Adipocyte (in vitro differentiated cells): ENCODE data around the gene APOBEC3H.

Experiments
- DNase-seq: peaks from one replicate; pipeline ENCODE4 v3.0.0-alpha.2; 2015; ENCODE audit warnings: low read depth
- H3K27me3 ChIP-seq: replicated peaks from 2 replicates; pipeline ENCODE4 v1.7.0; 2013; ENCODE audit warnings: mild to moderate bottlenecking, low read length, moderate library complexity; ENCODE audit not compliant: control insufficient read depth, insufficient read depth
- H3K36me3 ChIP-seq: 2 replicates; pipeline ENCODE4 v1.7.0; 2013; ENCODE audit warnings: low read length, mild to moderate bottlenecking, moderate library complexity; ENCODE audit not compliant: control insufficient read depth, insufficient read depth, severe bottlenecking
- H3K4me1 ChIP-seq: 2 replicates; pipeline ENCODE4 v1.7.0; 2013; ENCODE audit warnings: mild to moderate bottlenecking, low read length, moderate library complexity; ENCODE audit not compliant: control insufficient read depth, insufficient read depth
- H3K4me3 ChIP-seq: 2 replicates; pipeline ENCODE4 v1.7.0; 2013; ENCODE audit warnings: mild to moderate bottlenecking, low read length, moderate library complexity
- H3K9ac ChIP-seq: 2 replicates; pipeline ENCODE4 v1.7.0; 2013; ENCODE audit warnings: mild to moderate bottlenecking, low read length, moderate library complexity
- H3K9me3 ChIP-seq: 2 replicates; pipeline ENCODE4 v1.7.0; 2013; ENCODE audit warnings: mild to moderate bottlenecking, low read length, moderate library complexity; ENCODE audit not compliant: control insufficient read depth

Gene APOBEC3H

DNA sequence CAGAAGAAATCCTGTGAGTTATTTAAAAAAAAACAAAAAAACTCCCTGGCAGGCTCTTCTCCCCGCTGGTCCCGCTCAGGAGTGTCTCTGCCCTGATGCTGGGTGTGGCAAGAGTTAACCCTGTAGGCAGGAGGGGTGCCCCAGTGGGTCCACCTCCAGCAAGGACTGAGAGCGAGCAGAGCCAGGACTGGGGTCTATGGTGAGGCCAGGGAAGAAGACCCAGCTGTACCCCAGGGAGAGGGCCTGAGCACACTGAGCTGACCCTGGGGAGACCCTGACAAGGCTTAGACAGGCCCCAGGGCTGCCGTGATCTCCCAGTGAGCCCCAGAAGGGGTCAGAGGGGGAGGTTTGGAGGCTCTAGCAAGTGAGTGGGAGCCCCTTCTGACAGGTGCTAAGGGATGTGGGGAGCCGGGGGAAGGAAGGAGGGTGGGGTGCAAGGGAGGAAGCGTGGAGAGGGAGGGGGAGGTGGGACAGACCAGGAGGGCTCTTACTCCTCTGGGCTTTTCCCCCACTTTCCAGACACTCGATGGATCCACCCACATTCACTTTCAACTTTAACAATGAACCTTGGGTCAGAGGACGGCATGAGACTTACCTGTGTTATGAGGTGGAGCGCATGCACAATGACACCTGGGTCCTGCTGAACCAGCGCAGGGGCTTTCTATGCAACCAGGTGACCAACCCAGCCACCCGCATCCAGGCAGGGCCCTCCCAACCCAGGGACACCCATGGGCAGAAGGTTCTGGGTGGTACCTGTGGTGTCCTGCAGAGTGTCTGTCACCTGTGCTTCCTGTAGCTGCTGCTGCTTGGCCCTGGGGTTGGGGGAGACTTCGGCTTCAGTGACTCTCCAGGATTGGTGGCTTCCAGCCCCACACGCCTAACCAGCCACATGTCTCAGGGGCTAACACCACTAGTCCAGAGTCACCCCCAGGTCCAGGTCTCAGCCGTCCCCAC is 13.6 kb upstream of the APOBEC3H start:
- Histone ChIP-seq H3K27me3 (peaks cover 4% of the 10 kb centered on the region), H3K36me3 (no peaks in the 10 kb centered on the region), H3K9ac (no peak overlapping the region), H3K9me3 (no peaks in the 10 kb centered on the region), H3K4me3 (no peak overlapping the region), H3K4me1 (no peaks in the 10 kb centered on the region)
- DNase-seq = no peak

GRCh38 chr22:39084666-39085065 is 12.4 kb upstream of the APOBEC3H start:
- Histone ChIP-seq H3K36me3 (no peaks in the 10 kb centered on the region), H3K4me1 (no peaks in the 10 kb centered on the region), H3K9ac (no peak overlapping the region), H3K27me3 (peaks cover 7% of the 10 kb centered on the region), H3K4me3 (no peak overlapping the region), H3K9me3 (no peaks in the 10 kb centered on the region)
- DNase-seq = no peak

DNA sequence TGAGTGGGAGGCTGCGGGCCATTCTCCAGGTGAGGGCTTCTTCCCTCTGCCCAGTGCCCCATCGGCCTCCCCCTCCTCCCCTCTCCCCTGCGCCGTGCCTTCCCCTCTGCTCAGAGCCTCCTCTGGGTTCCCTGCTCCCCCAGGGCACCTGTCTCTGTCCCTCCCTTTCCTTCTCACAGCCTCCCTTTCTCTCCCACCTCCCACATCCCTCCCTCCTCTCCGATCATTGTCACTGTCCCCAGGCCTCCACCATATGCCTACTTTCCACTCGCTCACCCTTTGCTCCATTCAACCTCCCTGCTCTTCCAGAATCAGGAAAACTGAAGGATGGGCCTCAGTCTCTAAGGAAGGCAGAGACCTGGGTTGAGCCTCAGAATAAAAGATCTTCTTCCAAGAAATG is 9.9 kb upstream of the APOBEC3H start:
- Histone ChIP-seq H3K27me3 (peaks cover 27% of the 10 kb centered on the region), H3K4me3 (no peak overlapping the region), H3K4me1 (no peaks in the 10 kb centered on the region), H3K36me3 (no peaks in the 10 kb centered on the region), H3K9ac (no peak overlapping the region), H3K9me3 (no peaks in the 10 kb centered on the region)
- no peak for DNase-seq

GRCh38 chr22:39087881-39088684 is 9.0 kb upstream of the APOBEC3H start:
- no peak for DNase-seq
- Histone ChIP-seq H3K27me3 (peaks cover 28% of the 10 kb centered on the region), H3K9ac (no peak overlapping the region), H3K36me3 (no peaks in the 10 kb centered on the region), H3K4me3 (no peak overlapping the region), H3K9me3 (no peaks in the 10 kb centered on the region), H3K4me1 (no peaks in the 10 kb centered on the region)

- peaks cover 28% of the 10 kb centered on the region for H3K27me3 ChIP-seq
- no peaks in the 10 kb centered on the region for H3K4me1 ChIP-seq
- H3K4me3 ChIP-seq = no peak overlapping the region
- no peak for DNase-seq
- H3K9ac ChIP-seq = no peak overlapping the region
- H3K36me3 ChIP-seq = no peaks in the 10 kb centered on the region
- no peaks in the 10 kb centered on the region for H3K9me3 ChIP-seq
These were observed 8.4 kb upstream of the APOBEC3H start for GRCh38 chr22:39088685-39089032.

DNA sequence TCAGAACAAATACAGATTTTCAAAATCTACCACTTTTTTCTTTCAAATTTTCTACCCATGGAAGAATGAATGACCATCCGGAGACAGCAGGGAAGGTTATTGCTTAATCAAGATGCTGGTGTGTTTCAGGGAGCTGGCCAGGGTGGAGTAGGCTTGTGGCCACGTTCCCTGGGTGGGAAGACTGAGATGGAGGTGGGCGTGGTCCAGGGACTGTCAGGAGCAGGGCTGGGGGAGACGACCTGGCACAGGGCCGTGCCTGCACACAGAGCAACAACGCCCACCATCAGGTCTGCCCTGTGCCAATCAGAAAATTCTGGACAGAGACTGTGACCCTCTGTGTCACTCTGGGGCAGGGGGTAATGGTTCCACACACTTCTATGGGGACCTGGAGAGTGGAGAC is 7.1 kb upstream of the APOBEC3H start:
- no peak for DNase-seq
- Histone ChIP-seq H3K4me3 (no peak overlapping the region), H3K36me3 (no peaks in the 10 kb centered on the region), H3K9me3 (no peaks in the 10 kb centered on the region), H3K27me3 (peaks cover 29% of the 10 kb centered on the region), H3K4me1 (no peaks in the 10 kb centered on the region), H3K9ac (no peak overlapping the region)

GRCh38 chr22:39090426-39091064 is 6.5 kb upstream of the APOBEC3H start:
- no peaks in the 10 kb centered on the region for H3K9me3 ChIP-seq
- H3K9ac ChIP-seq = no peak overlapping the region
- no peaks in the 10 kb centered on the region for H3K36me3 ChIP-seq
- no peak overlapping the region for H3K4me3 ChIP-seq
- DNase-seq = no peak
- no peaks in the 10 kb centered on the region for H3K4me1 ChIP-seq
- peaks cover 32% of the 10 kb centered on the region for H3K27me3 ChIP-seq

- Histone ChIP-seq H3K36me3 (no peaks in the 10 kb centered on the region), H3K27me3 (peaks cover 32% of the 10 kb centered on the region), H3K9ac (no peak overlapping the region), H3K9me3 (no peaks in the 10 kb centered on the region), H3K4me3 (no peak overlapping the region), H3K4me1 (no peaks in the 10 kb centered on the region)
- DNase-seq = no peak
These were observed 5.6 kb upstream of the APOBEC3H start for GRCh38 chr22:39091126-39092081.

DNA sequence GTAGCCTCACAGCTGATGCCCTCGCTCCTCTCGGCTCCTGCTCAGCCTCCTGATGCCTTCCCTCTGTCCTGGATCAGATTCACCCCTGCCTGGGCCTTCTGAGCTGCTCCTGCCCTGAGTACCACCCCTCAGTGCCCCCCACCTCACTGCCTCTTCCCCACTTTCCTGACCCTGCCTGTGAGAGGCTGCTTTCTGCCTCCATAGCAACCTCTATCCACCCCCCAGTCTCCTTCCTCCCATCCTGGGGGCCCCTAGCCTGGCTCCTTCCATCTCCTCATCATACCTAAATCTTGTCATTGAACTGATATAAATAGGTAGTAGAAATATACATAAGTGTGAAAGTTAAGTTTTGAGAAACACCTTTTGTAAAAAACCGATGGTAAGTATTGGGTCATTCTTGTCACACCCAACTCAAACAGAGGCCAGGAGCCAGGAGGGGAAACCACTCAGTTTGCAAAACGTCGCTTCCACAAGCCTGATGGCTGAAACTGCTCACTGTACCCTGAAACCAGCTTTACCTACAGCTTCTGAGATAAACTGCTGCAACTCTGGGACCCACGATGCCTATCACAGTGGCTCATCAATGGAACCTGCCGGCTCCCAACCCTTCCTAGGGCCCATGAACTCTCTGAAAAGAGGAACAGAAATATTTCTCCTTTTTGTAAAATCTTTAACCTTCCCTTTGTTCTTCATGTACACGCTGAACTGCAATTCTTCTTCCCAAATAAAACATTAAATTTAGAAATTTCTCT is 4.8 kb upstream of the APOBEC3H start:
- H3K36me3 ChIP-seq = no peaks in the 10 kb centered on the region
- no peaks in the 10 kb centered on the region for H3K9me3 ChIP-seq
- peaks cover 32% of the 10 kb centered on the region for H3K27me3 ChIP-seq
- peaks cover 3% of the 10 kb centered on the region for H3K4me1 ChIP-seq
- no peak overlapping the region for H3K9ac ChIP-seq
- no peak for DNase-seq
- H3K4me3 ChIP-seq = no peak overlapping the region

- Histone ChIP-seq H3K4me3 (no peak overlapping the region), H3K36me3 (no peaks in the 10 kb centered on the region), H3K27me3 (peaks cover 29% of the 10 kb centered on the region), H3K9me3 (no peaks in the 10 kb centered on the region), H3K9ac (no peak overlapping the region), H3K4me1 (peaks cover 6% of the 10 kb centered on the region)
- DNase-seq = no peak
These were observed 2.2 kb upstream of the APOBEC3H start for GRCh38 chr22:39094717-39095389.
